HAP-1 (cell line): ENCODE measurements around the gene STC2.

Experiments
- DNase-seq, 2 experiments: peaks; one replicate each; pipeline ENCODE4 v3.0.0-alpha.2; 2016 to 2020; ENCODE audit warnings: low spot score in 2 of 2
- H3K27me3 ChIP-seq: fragments of 250-450 bp; sonication (Bioruptor Pico); 2 replicates; pipeline ENCODE4 v1.5.1; 2020; ENCODE audit warnings: low read depth, mild to moderate bottlenecking, moderate library complexity
- H3K36me3 ChIP-seq: fragments of 250-450 bp; sonication (Bioruptor Pico); replicated peaks from 2 replicates; pipeline ENCODE4 v1.5.1; 2020; ENCODE audit warnings: mild to moderate bottlenecking
- H3K4me1 ChIP-seq: fragments of 250-450 bp; sonication (Bioruptor Pico); 2 replicates; pipeline ENCODE4 v1.5.1; 2020; ENCODE audit warnings: mild to moderate bottlenecking
- H3K4me3 ChIP-seq: fragments of 250-450 bp; sonication (Bioruptor Pico); 2 replicates; pipeline ENCODE4 v1.5.1; 2020; ENCODE audit warnings: mild to moderate bottlenecking, moderate library complexity
- H3K9me3 ChIP-seq: fragments of 250-450 bp; sonication (Bioruptor Pico); 2 replicates; pipeline ENCODE4 v1.5.1; 2020; ENCODE audit warnings: mild to moderate bottlenecking, moderate library complexity
- in situ Hi-C: fragments of 300-500 bp; cut with MboI; formaldehyde crosslinking; loops from 3 replicates; pipeline ENCODE4 v1.14.3; 2020; ENCODE audit warnings: low sequenced_read_pairs, inconsistent platforms, mixed read lengths

Gene STC2

DNA sequence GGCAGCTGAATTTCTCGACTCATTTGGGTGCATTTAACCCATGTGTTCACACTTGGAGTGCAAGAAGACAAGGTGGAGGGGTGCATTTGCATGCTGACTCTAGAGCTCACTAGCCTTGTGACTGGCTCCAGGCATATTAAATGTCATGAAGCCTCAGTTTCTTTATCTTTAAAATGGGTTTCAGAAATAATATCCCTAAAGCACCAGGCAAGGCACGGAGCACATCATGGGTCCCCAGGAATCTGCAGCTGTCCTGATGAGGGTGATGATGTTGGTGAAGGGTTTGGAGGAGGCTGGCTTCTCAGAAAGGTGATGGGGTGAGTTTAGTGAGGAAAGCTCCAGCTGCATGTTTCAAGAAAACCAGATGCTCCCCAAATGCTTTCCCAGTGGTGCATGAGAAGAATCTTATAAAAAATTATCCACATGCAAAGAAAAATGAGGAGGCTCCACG is 14.8 kb downstream of the STC2 start:
- H3K4me1 ChIP-seq: no peaks in the 10 kb centered on the region
- DNase-seq: no peak
- H3K4me3 ChIP-seq: no peak overlapping the region
- H3K9me3 ChIP-seq: 0 out of 2 replicates have a peak, but pooled peaks cover 2% of the 10 kb centered on the region
- in situ Hi-C loops: no loop called here
- H3K27me3 ChIP-seq: no peaks in the 10 kb centered on the region
- peaks cover 34% of the 10 kb centered on the region for H3K36me3 ChIP-seq

DNA sequence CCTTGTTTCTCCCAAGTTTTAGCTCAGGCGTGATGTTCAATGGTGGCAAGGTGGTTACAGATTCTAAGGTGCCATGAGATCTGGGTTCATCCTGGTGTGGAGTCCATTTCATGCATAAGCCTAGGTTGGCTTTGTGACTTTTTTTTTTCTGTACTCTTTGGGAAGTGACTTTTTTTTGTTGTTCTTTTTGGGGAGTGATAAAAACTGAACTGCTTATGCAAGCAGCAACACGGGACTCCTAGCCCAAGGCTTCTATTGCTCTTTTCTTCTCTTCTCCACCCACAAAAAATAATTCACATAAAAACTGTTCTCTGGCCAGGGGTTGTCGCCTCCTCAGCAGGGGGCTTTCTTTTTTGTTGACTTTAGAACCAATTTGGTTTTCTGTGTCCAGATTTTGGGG is 15.4 kb downstream of the STC2 start:
- in situ Hi-C loops: no loop called here
- DNase-seq: no peak
- peaks cover 28% of the 10 kb centered on the region for H3K36me3 ChIP-seq
- H3K4me3 ChIP-seq: no peak overlapping the region
- H3K9me3 ChIP-seq: peaks cover 5% of the 10 kb centered on the region; the same call in 1 of the 2 replicates
- H3K4me1 ChIP-seq: no peaks in the 10 kb centered on the region
- H3K27me3 ChIP-seq: no peaks in the 10 kb centered on the region

- peaks cover 7% of the 10 kb centered on the region; the same call in 1 of the 2 replicates for H3K9me3 ChIP-seq
- no peaks in the 10 kb centered on the region for H3K27me3 ChIP-seq
- in situ Hi-C loops: no loop called here
- no peaks in the 10 kb centered on the region for H3K4me1 ChIP-seq
- peaks cover 20% of the 10 kb centered on the region for H3K36me3 ChIP-seq
- no peak for DNase-seq
- no peak overlapping the region for H3K4me3 ChIP-seq
Measured at GRCh38 chr5:173311818-173312585, 16.2 kb downstream of the STC2 start.

GRCh38 chr5:173310861-173311785 is 17.1 kb downstream of the STC2 start:
- DNase-seq: no peak
- Histone ChIP-seq H3K4me1 (no peaks in the 10 kb centered on the region), H3K9me3 (peaks cover 7% of the 10 kb centered on the region; the same call in 1 of the 2 replicates), H3K4me3 (no peak overlapping the region), H3K36me3 (peaks cover 12% of the 10 kb centered on the region), H3K27me3 (no peaks in the 10 kb centered on the region)
- in situ Hi-C loops: no loop called here

- H3K4me1 ChIP-seq: no peaks in the 10 kb centered on the region
- in situ Hi-C loops: no loop called here
- no peak for DNase-seq
- no peaks in the 10 kb centered on the region for H3K27me3 ChIP-seq
- H3K9me3 ChIP-seq: peaks cover 7% of the 10 kb centered on the region; the same call in 1 of the 2 replicates
- no peak overlapping the region for H3K4me3 ChIP-seq
- peaks cover 7% of the 10 kb centered on the region for H3K36me3 ChIP-seq
Measured at GRCh38 chr5:173310218-173310769, 17.9 kb downstream of the STC2 start.

DNA sequence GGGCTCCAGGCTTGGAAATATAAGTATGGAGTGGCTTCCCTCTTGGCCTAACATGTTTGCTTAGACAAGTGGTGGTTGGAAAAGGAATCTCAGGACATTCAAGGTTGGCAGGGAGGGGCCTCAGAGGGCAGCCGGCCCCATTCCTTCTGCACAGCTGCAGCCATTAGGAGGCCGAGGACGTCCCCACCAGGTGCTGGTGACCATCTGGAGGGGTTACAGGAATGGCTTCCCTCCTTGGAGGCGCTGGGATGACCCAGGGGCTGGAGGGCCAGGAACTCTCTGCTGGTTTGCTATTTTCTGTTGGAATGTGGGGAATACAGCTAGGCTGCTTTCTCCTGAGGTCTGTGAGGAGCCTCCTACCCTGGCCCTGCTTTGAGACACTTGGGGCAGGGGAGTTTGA is 18.5 kb downstream of the STC2 start:
- Histone ChIP-seq H3K4me1 (no peaks in the 10 kb centered on the region), H3K4me3 (no peak overlapping the region), H3K9me3 (peaks cover 7% of the 10 kb centered on the region; the same call in 1 of the 2 replicates), H3K27me3 (no peaks in the 10 kb centered on the region), H3K36me3 (0 out of 2 replicates have a peak, but pooled peaks cover 3% of the 10 kb centered on the region)
- in situ Hi-C loops: no loop called here
- no peak for DNase-seq

DNA sequence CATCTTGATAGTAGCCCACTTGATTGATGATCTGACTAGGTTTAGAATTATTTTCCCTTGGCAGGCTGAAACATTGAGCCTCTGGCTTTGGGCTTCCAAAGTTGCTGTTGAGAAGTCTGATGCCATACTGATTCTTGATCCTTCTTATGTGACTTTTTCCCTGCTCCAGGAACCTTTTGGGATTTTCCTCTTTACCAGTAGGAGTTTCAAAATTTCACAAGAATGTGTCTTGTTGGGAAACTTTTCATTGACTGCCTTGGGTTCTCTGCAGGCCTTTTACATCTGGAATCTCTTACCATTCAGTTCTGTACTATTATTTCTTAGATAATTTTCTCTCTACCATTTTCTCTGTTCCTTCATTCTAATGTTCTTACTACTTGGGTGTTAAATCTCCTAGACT is 20.0 kb downstream of the STC2 start:
- Histone ChIP-seq H3K27me3 (no peaks in the 10 kb centered on the region), H3K9me3 (peaks cover 7% of the 10 kb centered on the region; the same call in 1 of the 2 replicates), H3K36me3 (no peaks in the 10 kb centered on the region), H3K4me1 (no peaks in the 10 kb centered on the region; the same call in 1 of the 2 replicates), H3K4me3 (no peak overlapping the region)
- in situ Hi-C loops: no loop called here
- no peak for DNase-seq

DNA sequence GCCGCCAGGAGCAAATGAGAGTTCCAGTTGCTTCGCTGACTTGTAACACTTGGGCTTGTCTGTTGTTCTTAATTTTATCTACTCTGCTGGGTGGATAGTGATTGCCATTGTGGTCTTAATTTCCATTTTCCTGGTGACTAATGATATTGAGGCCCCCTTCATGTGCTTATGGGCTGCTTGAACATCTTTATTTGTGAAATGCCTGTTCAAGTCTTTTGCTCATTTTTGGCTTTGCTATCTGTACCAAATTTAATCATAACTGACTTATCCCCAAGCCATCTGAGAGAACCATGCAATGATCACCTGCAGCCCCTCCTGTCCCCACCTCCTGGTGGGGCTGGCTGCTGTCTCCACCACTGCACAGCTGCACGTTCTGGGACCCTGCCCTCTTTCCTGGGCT is 20.5 kb downstream of the STC2 start:
- no peaks in the 10 kb centered on the region; the same call in 1 of the 2 replicates for H3K4me1 ChIP-seq
- no peak overlapping the region for H3K4me3 ChIP-seq
- H3K27me3 ChIP-seq: no peaks in the 10 kb centered on the region
- peaks cover 7% of the 10 kb centered on the region; the same call in 1 of the 2 replicates for H3K9me3 ChIP-seq
- no peak for DNase-seq
- no peaks in the 10 kb centered on the region for H3K36me3 ChIP-seq
- in situ Hi-C loops: no loop called here

DNA sequence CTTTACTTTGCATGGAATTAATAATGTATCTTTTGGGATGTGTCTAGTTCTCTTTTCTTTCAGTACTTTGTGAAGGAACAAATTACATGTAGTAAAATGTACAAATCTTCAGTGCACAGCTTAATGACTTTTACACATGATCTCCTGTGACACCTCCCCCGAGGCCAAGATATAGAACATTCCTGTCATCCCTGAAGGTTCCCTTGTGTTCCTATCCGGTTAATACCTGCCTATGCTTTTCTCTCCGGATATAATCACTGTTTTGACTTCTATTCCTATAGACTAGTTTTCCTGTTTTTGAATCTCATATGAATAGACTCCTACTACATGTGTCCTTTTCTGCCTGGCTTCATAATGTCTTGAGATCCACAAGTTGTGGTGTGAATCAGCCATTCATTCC is 21.5 kb downstream of the STC2 start:
- DNase-seq: no peak
- Histone ChIP-seq H3K9me3 (peaks cover 7% of the 10 kb centered on the region; the same call in 1 of the 2 replicates), H3K36me3 (no peaks in the 10 kb centered on the region), H3K4me1 (no peaks in the 10 kb centered on the region; the same call in none of the 2 replicates), H3K27me3 (no peaks in the 10 kb centered on the region), H3K4me3 (no peak overlapping the region)
- in situ Hi-C loops: no loop called here

- in situ Hi-C loops: no loop called here
- Histone ChIP-seq H3K36me3 (no peaks in the 10 kb centered on the region), H3K4me1 (no peaks in the 10 kb centered on the region; the same call in none of the 2 replicates), H3K9me3 (peaks cover 7% of the 10 kb centered on the region; the same call in 1 of the 2 replicates), H3K27me3 (no peaks in the 10 kb centered on the region), H3K4me3 (no peak overlapping the region)
- DNase-seq: no peak
Measured at GRCh38 chr5:173304591-173304988, 23.6 kb downstream of the STC2 start.

GRCh38 chr5:173303878-173304590 is 24.2 kb downstream of the STC2 start:
- Histone ChIP-seq H3K4me3 (no peak overlapping the region), H3K4me1 (no peaks in the 10 kb centered on the region; the same call in none of the 2 replicates), H3K9me3 (peaks cover 7% of the 10 kb centered on the region; the same call in 1 of the 2 replicates), H3K27me3 (no peaks in the 10 kb centered on the region), H3K36me3 (no peaks in the 10 kb centered on the region)
- in situ Hi-C loops: no loop called here
- DNase-seq: no peak

GRCh38 chr5:173302546-173303155 is 25.6 kb downstream of the STC2 start:
- in situ Hi-C loops: no loop called here
- Histone ChIP-seq H3K27me3 (no peaks in the 10 kb centered on the region), H3K9me3 (no peaks in the 10 kb centered on the region), H3K4me3 (no peak overlapping the region), H3K36me3 (no peaks in the 10 kb centered on the region), H3K4me1 (no peaks in the 10 kb centered on the region; the same call in none of the 2 replicates)
- DNase-seq: peak in 1 of 2 experiments; percentile 51
